Measurements from ENCODE around the gene FARP1.

DNA sequence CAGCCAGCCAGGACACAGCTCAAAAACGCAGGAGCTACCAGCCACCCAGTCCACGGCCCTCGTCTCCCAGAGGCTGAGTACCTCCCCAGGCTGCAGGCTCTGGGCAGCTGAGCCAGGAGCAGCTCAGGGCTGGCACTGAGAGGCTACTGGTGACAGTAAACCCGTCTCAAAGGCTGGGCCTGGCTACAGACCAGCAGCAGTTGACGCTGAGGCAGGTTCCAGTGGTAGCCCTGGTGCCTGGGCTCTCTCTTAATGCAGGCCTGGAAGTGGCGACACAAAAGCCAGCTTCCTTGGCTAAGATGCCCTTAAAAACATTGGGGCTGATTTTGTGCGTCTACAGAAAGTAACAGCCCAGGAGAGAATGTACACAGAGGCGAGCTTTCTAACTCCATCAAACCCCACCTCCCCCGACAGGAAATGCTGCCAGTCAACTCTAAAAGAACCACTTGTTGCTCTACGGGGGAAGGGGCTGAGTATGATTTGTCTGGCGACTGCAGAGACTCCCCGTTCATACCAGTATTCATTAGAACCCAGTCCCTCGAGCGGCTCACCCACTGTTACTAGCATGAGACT lies 307.7 kb downstream of the FARP1 start:
- no peak for TF ChIP-seq RFX5 (IDR thresholded peaks at IDR 0.05; ENCODE audit: low read depth, low read length)
- no peak; the same call in 1 of the 2 replicates for TF ChIP-seq RXRA (CRISPR knock-in tag; IDR thresholded peaks at IDR 0.05)
- no peak for TF ChIP-seq ARID4A (CRISPR knock-in tag; IDR thresholded peaks at IDR 0.05; ENCODE audit: borderline replicate concordance)
- no peak for TF ChIP-seq ZNF704 (CRISPR knock-in tag; IDR thresholded peaks at IDR 0.05; ENCODE audit: borderline replicate concordance)
- TF ChIP-seq NFYB (CRISPR knock-in tag; IDR thresholded peaks at IDR 0.05) = no peak
- TF ChIP-seq HOXA7 (CRISPR knock-in tag; IDR thresholded peaks at IDR 0.05) = no peak
- no peak for TF ChIP-seq CTCF (CRISPR knock-in tag; IDR thresholded peaks at IDR 0.05)
- TF ChIP-seq KAT8 (CRISPR knock-in tag; IDR thresholded peaks at IDR 0.05) = no peak
- TF ChIP-seq HDAC6 (IDR thresholded peaks at IDR 0.05; ENCODE audit: low read depth, low read length) = no peak
- TF ChIP-seq NFYC (CRISPR knock-in tag; IDR thresholded peaks at IDR 0.05) = no peak
- TF ChIP-seq SUZ12 (IDR thresholded peaks at IDR 0.05; ENCODE audit: low read depth, low read length) = no peak
- no peak for TF ChIP-seq ZFP36L2 (CRISPR knock-in tag; IDR thresholded peaks at IDR 0.05)

Data from HepG2 (cell line).